Keratinocyte (primary cell): ENCODE data around the gene RPS2. TPM values are rescaled to one million over a fixed set of nuclear protein-coding genes. Genes with fewer than 3 reads are reported as not detected.
A peak's percentile ranks its signal among the peaks of the same experiment; 100 is the strongest.

Source experiments
- DNase-seq: peaks from one replicate; pipeline ENCODE4 v3.0.0-alpha.2; 2011; ENCODE audit warnings: low read depth, missing footprints, low spot score
- FAIRE-seq: peaks from 2 replicates; lab custom pipeline; 2011; peaks lifted over from hg19 to GRCh38; lab: Jason Lieb, UNC
- H2AFZ ChIP-seq: 2 replicates; pipeline ENCODE4 v1.6.0; 2012; ENCODE audit warnings: low read length, control low read depth, inconsistent platforms; ENCODE audit not compliant: control insufficient read depth
- H3K27ac ChIP-seq: 2 replicates; pipeline ENCODE4 v1.5.1; 2011; ENCODE audit warnings: low read length; ENCODE audit not compliant: control insufficient read depth, insufficient read depth
- H3K27me3 ChIP-seq: 3 replicates; pipeline ENCODE4 v1.6.0; 2011; ENCODE audit warnings: low read length; ENCODE audit not compliant: control insufficient read depth, insufficient read depth; ENCODE audit errors: extremely low read depth
- H3K36me3 ChIP-seq, 2 experiments: 2 replicates in 1 of 2; 3 replicates in 1 of 2; pipeline ENCODE4 v1.5.1; 2011; ENCODE audit warnings: low read length in 2 of 2, mild to moderate bottlenecking in 1 of 2; ENCODE audit not compliant: control insufficient read depth in 2 of 2, insufficient read depth in 2 of 2; ENCODE audit errors: extremely low read depth in 1 of 2
- H3K4me1 ChIP-seq: 3 replicates; pipeline ENCODE4 v1.5.1; 2011; ENCODE audit warnings: low read length; ENCODE audit not compliant: control insufficient read depth, insufficient read depth; ENCODE audit errors: extremely low read depth
- H3K4me2 ChIP-seq: 3 replicates; pipeline ENCODE4 v1.6.0; 2011; ENCODE audit warnings: low read depth, low read length; ENCODE audit not compliant: control insufficient read depth, insufficient read depth; ENCODE audit errors: extremely low read depth
- H3K4me3 ChIP-seq, 3 experiments: fragments of 200-600 bp in 1 of 3; sonication (generic) in 1 of 3; 2 replicates in 2 of 3; 3 replicates in 1 of 3; pipeline ENCODE4 v1.5.1; 2011 to 2016; ENCODE audit warnings: low read length in 3 of 3, mild to moderate bottlenecking in 3 of 3, control low read depth in 2 of 3, inconsistent platforms in 1 of 3, low read depth in 1 of 3, mixed read lengths in 1 of 3, mixed run types in 1 of 3, moderate library complexity in 1 of 3; ENCODE audit not compliant: control insufficient read depth in 2 of 3, insufficient read depth in 2 of 3; ENCODE audit errors: extremely low read depth in 1 of 3
- H3K79me2 ChIP-seq: 2 replicates; pipeline ENCODE4 v1.6.0; 2012; ENCODE audit warnings: low read length; ENCODE audit not compliant: control insufficient read depth, insufficient read depth
- H3K9ac ChIP-seq: 3 replicates; pipeline ENCODE4 v1.6.0; 2011; ENCODE audit warnings: low read length; ENCODE audit not compliant: control insufficient read depth, insufficient read depth; ENCODE audit errors: extremely low read depth
- H3K9me1 ChIP-seq: 3 replicates; pipeline ENCODE4 v1.6.0; 2011; ENCODE audit warnings: low read length; ENCODE audit not compliant: control insufficient read depth, insufficient read depth; ENCODE audit errors: extremely low read depth
- H3K9me3 ChIP-seq: 2 replicates; pipeline ENCODE4 v1.5.1; 2012; ENCODE audit warnings: low read depth, low read length; ENCODE audit not compliant: control insufficient read depth
- H4K20me1 ChIP-seq: 3 replicates; pipeline ENCODE4 v1.6.0; 2011; ENCODE audit warnings: low read length; ENCODE audit not compliant: control insufficient read depth, insufficient read depth; ENCODE audit errors: extremely low read depth
- EZH2 ChIP-seq: IDR thresholded peaks from one replicate; pipeline ENCODE4 v1.6.1; 2012; ENCODE audit warnings: inconsistent platforms, mild to moderate bottlenecking, low read length, moderate library complexity
- dilution Hi-C: fragments of 300-500 bp; cut with MboI; formaldehyde crosslinking; loops from one replicate; pipeline ENCODE4 v1.7.0; 2020; ENCODE audit warnings: low sequenced_read_pairs; ENCODE audit not compliant: extremely low pct_ligation_motif_present
- polyA plus RNA-seq, 5 experiments: library from polyadenylated mRNA; depleted of rRNA in 3 of 5; stranded (reverse) in 3 of 5; stranded (forward) in 1 of 5; unstranded in 1 of 5; fragments of >200 nt; gene quantifications; 1 replicate in 1 of 5; 2 replicates in 3 of 5; 3 replicates in 1 of 5; pipeline versions ENCODE4 v1.2.1 to v1.2.3, GENCODE V29; 2011 to 2012; ENCODE audit warnings: missing spikeins in 2 of 5, low read depth in 1 of 5, low replicate concordance in 1 of 5
- TF ChIP-seq, protein P1 (sequence below), 3 experiments: IDR thresholded peaks in 1 of 3; conservative IDR thresholded peaks in 1 of 3; optimal IDR thresholded peaks in 1 of 3; 2 replicates in 2 of 3; 3 replicates in 1 of 3; pipeline versions ENCODE3 to v1.5.1; 2011; ENCODE audit warnings: low read length in 3 of 3, mild to moderate bottlenecking in 3 of 3, moderate library complexity in 2 of 3, control low read depth in 1 of 3, inconsistent platforms in 1 of 3; ENCODE audit not compliant: insufficient read depth in 2 of 3; ENCODE audit errors: extremely low read depth in 1 of 3

RPS2 gene
- polyA plus RNA-seq, 1 donor (not counting 4 experiments of a cell fraction or from before 2014, with no cell fraction given) = 3,573 TPM

DNA sequence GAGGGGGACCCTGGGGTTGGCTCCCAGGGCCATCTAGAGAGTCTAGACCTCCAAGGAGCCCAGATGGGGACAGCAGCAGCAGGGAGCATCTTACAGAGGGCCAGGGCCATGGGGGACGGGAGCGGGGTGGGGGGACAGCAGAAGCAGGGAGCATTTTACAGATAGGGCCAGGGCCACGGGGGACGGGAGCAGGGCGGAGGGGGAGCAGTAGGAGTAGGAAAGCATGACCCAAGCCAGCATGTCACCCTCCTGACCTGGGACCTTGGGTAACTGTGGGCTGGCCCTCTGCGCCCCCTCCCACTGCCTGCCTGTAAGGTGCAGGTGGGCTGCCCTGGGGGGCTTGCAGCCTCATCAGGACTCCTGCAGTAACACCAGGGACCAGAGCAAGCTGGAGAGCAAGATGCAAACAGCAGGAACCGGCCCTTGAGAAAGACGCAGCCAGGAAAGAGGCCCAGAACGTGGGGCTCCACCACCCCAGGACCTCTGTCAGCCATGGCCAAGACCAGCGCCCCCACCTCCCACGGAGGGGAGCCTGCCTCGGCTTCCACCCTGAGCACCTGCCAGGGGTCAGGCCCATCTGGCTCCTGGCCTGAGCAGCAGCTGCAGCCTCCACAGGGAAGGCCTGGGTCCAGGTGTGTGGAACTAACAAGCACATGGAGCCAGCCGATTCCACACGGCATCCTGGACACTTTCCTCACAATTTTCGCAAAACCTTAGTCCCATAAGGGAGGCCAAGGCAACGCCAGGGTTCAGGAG is 42.6 kb upstream of the RPS2 start:
- peaks cover 49% of the 10 kb centered on the region for H4K20me1 ChIP-seq
- no peak overlapping the region for H2AFZ ChIP-seq
- peak overlapping the region; percentile 81 for H3K27ac ChIP-seq
- peak overlapping the region; percentile 89 for H3K4me2 ChIP-seq
- H3K9ac ChIP-seq = peak overlapping the region; percentile 85
- no peaks in the 10 kb centered on the region for H3K9me3 ChIP-seq
- dilution Hi-C loops = no loop called here
- peaks cover 2% of the 10 kb centered on the region for H3K9me1 ChIP-seq
- TF ChIP-seq EZH2 = no peak
- TF ChIP-seq, protein P1, sequence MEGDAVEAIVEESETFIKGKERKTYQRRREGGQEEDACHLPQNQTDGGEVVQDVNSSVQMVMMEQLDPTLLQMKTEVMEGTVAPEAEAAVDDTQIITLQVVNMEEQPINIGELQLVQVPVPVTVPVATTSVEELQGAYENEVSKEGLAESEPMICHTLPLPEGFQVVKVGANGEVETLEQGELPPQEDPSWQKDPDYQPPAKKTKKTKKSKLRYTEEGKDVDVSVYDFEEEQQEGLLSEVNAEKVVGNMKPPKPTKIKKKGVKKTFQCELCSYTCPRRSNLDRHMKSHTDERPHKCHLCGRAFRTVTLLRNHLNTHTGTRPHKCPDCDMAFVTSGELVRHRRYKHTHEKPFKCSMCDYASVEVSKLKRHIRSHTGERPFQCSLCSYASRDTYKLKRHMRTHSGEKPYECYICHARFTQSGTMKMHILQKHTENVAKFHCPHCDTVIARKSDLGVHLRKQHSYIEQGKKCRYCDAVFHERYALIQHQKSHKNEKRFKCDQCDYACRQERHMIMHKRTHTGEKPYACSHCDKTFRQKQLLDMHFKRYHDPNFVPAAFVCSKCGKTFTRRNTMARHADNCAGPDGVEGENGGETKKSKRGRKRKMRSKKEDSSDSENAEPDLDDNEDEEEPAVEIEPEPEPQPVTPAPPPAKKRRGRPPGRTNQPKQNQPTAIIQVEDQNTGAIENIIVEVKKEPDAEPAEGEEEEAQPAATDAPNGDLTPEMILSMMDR (optimal IDR thresholded peaks at IDR 0.05 in 1 of 3, IDR thresholded peaks at IDR 0.05 in 1 of 3, conservative IDR thresholded peaks at IDR 0.05 in 1 of 3; ENCODE audit: extremely low read depth in 1 of 3, insufficient read depth in 2 of 3, low read length in 3 of 3) = no peak
- H3K27me3 ChIP-seq = no peaks in the 10 kb centered on the region
- H3K36me3 ChIP-seq = peaks cover 10 to 51% of the 10 kb centered on the region in 2 experiments
- FAIRE-seq = no peak
- DNase-seq = no peak
- peak overlapping the region; percentile 71 to 98 (median 92) for H3K4me3 ChIP-seq
- peaks cover 36% of the 10 kb centered on the region for H3K4me1 ChIP-seq
- H3K79me2 ChIP-seq = peaks cover 79% of the 10 kb centered on the region

DNA sequence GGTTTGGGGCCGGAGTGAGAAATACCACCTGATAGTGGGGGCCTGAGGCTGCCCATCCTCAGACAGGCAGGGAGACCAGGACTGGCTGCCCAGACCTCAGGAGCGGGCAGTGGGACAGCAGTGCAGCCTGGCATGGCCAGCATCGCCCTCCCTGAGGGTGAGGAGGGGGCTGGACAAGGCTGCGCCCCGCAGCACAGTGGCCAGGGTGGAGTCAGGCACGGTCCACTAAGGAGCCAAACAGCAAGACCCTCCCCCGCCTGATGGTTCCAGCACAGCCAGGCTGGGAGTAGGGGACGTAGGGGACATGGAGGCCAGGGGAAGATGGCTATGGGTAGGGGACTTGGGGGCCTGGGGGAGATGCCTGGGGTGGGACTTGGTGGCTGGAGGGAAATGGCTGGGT is 41.7 kb upstream of the RPS2 start:
- H3K9me3 ChIP-seq = no peaks in the 10 kb centered on the region
- H3K79me2 ChIP-seq = peaks cover 87% of the 10 kb centered on the region
- TF ChIP-seq, protein P1 (optimal IDR thresholded peaks at IDR 0.05 in 1 of 3, IDR thresholded peaks at IDR 0.05 in 1 of 3, conservative IDR thresholded peaks at IDR 0.05 in 1 of 3; ENCODE audit: extremely low read depth in 1 of 3, insufficient read depth in 2 of 3, low read length in 3 of 3) = no peak
- TF ChIP-seq EZH2 = no peak
- H3K36me3 ChIP-seq = peaks cover 16 to 61% of the 10 kb centered on the region in 2 experiments
- dilution Hi-C loops = no loop called here
- peaks cover 2% of the 10 kb centered on the region for H3K9me1 ChIP-seq
- peaks cover 57% of the 10 kb centered on the region for H4K20me1 ChIP-seq
- no peak overlapping the region for H2AFZ ChIP-seq
- FAIRE-seq = no peak
- H3K27ac ChIP-seq = no peak overlapping the region
- no peak overlapping the region for H3K9ac ChIP-seq
- no peak for DNase-seq
- H3K4me1 ChIP-seq = peaks cover 36% of the 10 kb centered on the region
- peak overlapping the region in 1 of 3 experiments; percentile 20 for H3K4me3 ChIP-seq
- no peaks in the 10 kb centered on the region for H3K27me3 ChIP-seq
- no peak overlapping the region for H3K4me2 ChIP-seq
